HCT116 (cell line): ENCODE measurements around the gene CBS. TPM values are rescaled to one million over a fixed set of nuclear protein-coding genes. Genes with fewer than 3 reads are reported as not detected.

Experiments
- total RNA-seq: library from RNA; stranded (reverse); gene quantifications from one replicate; pipeline ENCODE4 v1.2.1, GENCODE V29; 2021; ENCODE audit not compliant: unreplicated experiment

Gene CBS
- total RNA-seq, 1 experiment from 2014 or later = 1.4 TPM

Other genes with a start within 250 kb of the CBS start
- gene WDR4, start 196.3 kb downstream of the CBS start, total RNA-seq = 34.8 TPM
- 35.2 TPM for gene NDUFV3, start 182.5 kb downstream of the CBS start, total RNA-seq
- not detected for gene ERVH48-1, start 150.2 kb downstream of the CBS start, total RNA-seq
- 12.7 TPM for gene PKNOX1, start 101.3 kb downstream of the CBS start, total RNA-seq
- gene U2AF1, start 31.7 kb upstream of the CBS start, total RNA-seq = 26.1 TPM
- not detected for gene CRYAA, start 93.2 kb upstream of the CBS start, total RNA-seq